ENCODE data around the gene PI4KA.

Gene PI4KA

GRCh38 chr22:20659920-20660319 lies 198.7 kb downstream of the PI4KA start:
- H3K27ac ChIP-seq = no peak overlapping the region
- TF ChIP-seq ZFX (IDR thresholded peaks at IDR 0.05; ENCODE audit: borderline replicate concordance) (no peak), CTCF (IDR thresholded peaks at IDR 0.05) (no peak)

- TF ChIP-seq CTCF (IDR thresholded peaks at IDR 0.05) (no peak), ZFX (IDR thresholded peaks at IDR 0.05; ENCODE audit: borderline replicate concordance) (no peak)
- H3K27ac ChIP-seq = no peak overlapping the region
These were observed 199.4 kb downstream of the PI4KA start for GRCh38 chr22:20659258-20659657.

GRCh38 chr22:20658433-20659222 lies 200.0 kb downstream of the PI4KA start:
- TF ChIP-seq ZFX (IDR thresholded peaks at IDR 0.05; ENCODE audit: borderline replicate concordance) (no peak), CTCF (IDR thresholded peaks at IDR 0.05) (no peak)
- H3K27ac ChIP-seq = no peak overlapping the region

GRCh38 chr22:20657963-20658362 lies 200.6 kb downstream of the PI4KA start:
- no peak for TF ChIP-seq ZFX (IDR thresholded peaks at IDR 0.05; ENCODE audit: borderline replicate concordance)
- no peak for TF ChIP-seq CTCF (IDR thresholded peaks at IDR 0.05)

More at GRCh38 chr22:20657963-20658362, 200.6 kb downstream of the PI4KA start:
- no peak overlapping the region for H3K27ac ChIP-seq
